Ectodermal cell (in vitro differentiated cells): ENCODE results near the gene SEC31A.
A peak's percentile ranks its signal among the peaks of the same experiment; 100 is the strongest.

Source experiments
- H3K27ac ChIP-seq: 2 replicates; pipeline ENCODE4 v1.7.0; 2013; ENCODE audit warnings: mild to moderate bottlenecking, low read depth, low read length; ENCODE audit not compliant: insufficient read depth, poor library complexity, severe bottlenecking
- H3K27me3 ChIP-seq: 2 replicates; pipeline ENCODE4 v1.7.0; 2013; ENCODE audit warnings: mild to moderate bottlenecking, low read length; ENCODE audit not compliant: insufficient read depth, control insufficient read depth, poor library complexity, severe bottlenecking
- H3K36me3 ChIP-seq: one replicate; pipeline ENCODE4 v1.7.0; 2013; ENCODE audit warnings: low read length; ENCODE audit not compliant: control insufficient read depth, insufficient read depth
- H3K4me1 ChIP-seq: one replicate; pipeline ENCODE4 v1.7.0; 2013; ENCODE audit warnings: low read length; ENCODE audit not compliant: control insufficient read depth, insufficient read depth
- H3K4me3 ChIP-seq: 2 replicates; pipeline ENCODE4 v1.7.0; 2013; ENCODE audit warnings: low read depth, low read length, control low read depth; ENCODE audit not compliant: insufficient read depth
- H3K9me3 ChIP-seq: 2 replicates; pipeline ENCODE4 v1.7.0; 2013; ENCODE audit warnings: mild to moderate bottlenecking, low read length, moderate library complexity; ENCODE audit not compliant: control insufficient read depth
- WGBS, 2 experiments: methylation state at CpG; one replicate each; pipeline ENCODE4 v1.1.7; 2013; ENCODE audit warnings: missing lambda C conversion rate in 2 of 2; 5-methylcytosine and 5-hydroxymethylcytosine counted together

The SEC31A gene

GRCh38 chr4:82909326-82909725, 18.4 kb upstream of the SEC31A start:
- no CpG with 5 or more reads among the region's 1 CpG for WGBS, 2 experiments
- no peak overlapping the region for H3K27ac ChIP-seq
- H3K4me3 ChIP-seq = no peak overlapping the region
- H3K36me3 ChIP-seq = peaks cover 7% of the 10 kb centered on the region
- no peaks in the 10 kb centered on the region for H3K9me3 ChIP-seq
- no peaks in the 10 kb centered on the region for H3K27me3 ChIP-seq
- no peaks in the 10 kb centered on the region for H3K4me1 ChIP-seq

- Histone ChIP-seq H3K27ac (no peak overlapping the region), H3K4me1 (no peaks in the 10 kb centered on the region), H3K27me3 (no peaks in the 10 kb centered on the region), H3K36me3 (peaks cover 7% of the 10 kb centered on the region), H3K9me3 (no peaks in the 10 kb centered on the region), H3K4me3 (no peak overlapping the region)
- 100% methylated on average over 3 of the region's 3 CpGs for WGBS, 2 experiments
Measured at GRCh38 chr4:82906469-82906868, 15.5 kb upstream of the SEC31A start.

GRCh38 chr4:82905205-82905604, 14.3 kb upstream of the SEC31A start:
- H3K9me3 ChIP-seq = no peaks in the 10 kb centered on the region
- WGBS, 2 experiments = 97% methylated on average over 2 of the region's 2 CpGs
- H3K27me3 ChIP-seq = no peaks in the 10 kb centered on the region
- H3K36me3 ChIP-seq = peaks cover 7% of the 10 kb centered on the region
- no peak overlapping the region for H3K27ac ChIP-seq
- H3K4me1 ChIP-seq = no peaks in the 10 kb centered on the region
- no peak overlapping the region for H3K4me3 ChIP-seq

GRCh38 chr4:82903737-82904136, 12.8 kb upstream of the SEC31A start:
- 95 to 99% methylated on average over 4 to 5 of the region's 5 CpGs for WGBS, 2 experiments
- Histone ChIP-seq H3K36me3 (peaks cover 7% of the 10 kb centered on the region), H3K4me1 (no peaks in the 10 kb centered on the region)

GRCh38 chr4:82901183-82901718, 10.3 kb upstream of the SEC31A start:
- Histone ChIP-seq H3K4me3 (peak overlapping the region; percentile 93), H3K9me3 (no peaks in the 10 kb centered on the region), H3K4me1 (peaks cover 9% of the 10 kb centered on the region), H3K27ac (peak overlapping the region; percentile 92), H3K27me3 (no peaks in the 10 kb centered on the region), H3K36me3 (peaks cover 1% of the 10 kb centered on the region)
- WGBS, 2 experiments = 1% methylated on average over 8 of the region's 8 CpGs

More at GRCh38 chr4:82903737-82904136, 12.8 kb upstream of the SEC31A start:
- no peak overlapping the region for H3K4me3 ChIP-seq
- H3K9me3 ChIP-seq = no peaks in the 10 kb centered on the region
- H3K27ac ChIP-seq = no peak overlapping the region
- H3K27me3 ChIP-seq = no peaks in the 10 kb centered on the region

GRCh38 chr4:82900411-82901182, 9.6 kb upstream of the SEC31A start, which contains the start of gene THAP9:
Gene THAP9, plus strand, starts transcription at chr4:82900735. Its CDS starts 68 bp downstream, at chr4:82900803.
- Histone ChIP-seq H3K4me1 (peaks cover 9% of the 10 kb centered on the region), H3K4me3 (peak within 1 kb of the TSS; percentile 93), H3K27ac (peak within 1 kb of the TSS; percentile 92), H3K36me3 (no peaks in the 10 kb centered on the region), H3K27me3 (no peaks in the 10 kb centered on the region), H3K9me3 (no peaks in the 10 kb centered on the region)
- 0% methylated on average over 67 of the region's 67 CpGs for WGBS, 2 experiments

- Histone ChIP-seq H3K4me1 (peaks cover 9% of the 10 kb centered on the region), H3K36me3 (no peaks in the 10 kb centered on the region), H3K27ac (peak overlapping the region; percentile 92), H3K27me3 (no peaks in the 10 kb centered on the region), H3K9me3 (no peaks in the 10 kb centered on the region), H3K4me3 (peak overlapping the region; percentile 93)
- WGBS, 2 experiments = 0% methylated on average over 14 of the region's 14 CpGs
Measured at GRCh38 chr4:82900066-82900410, 9.1 kb upstream of the SEC31A start.

- Histone ChIP-seq H3K36me3 (peaks cover 3% of the 10 kb centered on the region), H3K27me3 (no peaks in the 10 kb centered on the region), H3K9me3 (no peaks in the 10 kb centered on the region), H3K27ac (peak overlapping the region; percentile 92), H3K4me1 (peaks cover 9% of the 10 kb centered on the region), H3K4me3 (peak overlapping the region; percentile 93)
- WGBS, 2 experiments = 4 to 7% methylated on average over 4 of the region's 4 CpGs
Measured at GRCh38 chr4:82899374-82900065, 8.6 kb upstream of the SEC31A start.

- H3K4me3 ChIP-seq = peak overlapping the region; percentile 93
- H3K27ac ChIP-seq = no peak overlapping the region
- 29 to 56% methylated on average over 4 to 6 of the region's 7 CpGs for WGBS, 2 experiments
- no peaks in the 10 kb centered on the region for H3K9me3 ChIP-seq
- no peaks in the 10 kb centered on the region for H3K27me3 ChIP-seq
- peaks cover 9% of the 10 kb centered on the region for H3K4me1 ChIP-seq
- peaks cover 4% of the 10 kb centered on the region for H3K36me3 ChIP-seq
Measured at GRCh38 chr4:82898322-82899243, 7.6 kb upstream of the SEC31A start.
